ENCODE measurements around the gene ELF1. TPM values are rescaled to one million over a fixed set of nuclear protein-coding genes. Genes with fewer than 3 reads are reported as not detected.
"Not testable (repeated sequence)": the region's sequence is repeated elsewhere in the genome, so short reads cannot be mapped to it uniquely, and the experiment has no call there.

The ELF1 gene
- total RNA-seq, 4 donors from 2014 or later, result 105 to 119 (median 110) TPM

DNA sequence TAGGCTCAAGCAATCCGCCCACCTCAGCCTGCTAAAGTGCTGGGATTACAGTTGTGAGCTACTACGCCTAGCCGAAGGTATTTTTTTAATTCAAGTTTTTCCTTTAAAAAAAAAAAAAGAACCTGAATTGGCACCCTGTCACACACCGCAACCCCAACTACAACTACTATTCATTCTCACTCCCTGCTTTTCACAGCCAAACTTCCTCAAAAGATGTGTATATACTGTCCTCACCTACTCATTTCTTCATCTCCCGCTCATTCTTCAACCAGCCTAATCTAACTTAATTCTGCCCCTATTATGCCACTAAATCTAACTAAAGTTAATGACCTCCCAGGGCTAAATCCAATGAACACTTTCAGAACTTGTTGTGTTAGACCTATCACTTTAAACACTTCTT, 29.5 kb upstream of the ELF1 start:
- Histone ChIP-seq H3K27me3 (no peaks in the 10 kb centered on the region), H3K27ac (no peak overlapping the region), H3K9me3 (no peaks in the 10 kb centered on the region), H3K4me1 (peaks cover 20 to 31% of the 10 kb centered on the region in 2 donors), H3K4me3 (replicated peaks in 1 of 3) (no peak overlapping the region), H3K36me3 (no peaks in the 10 kb centered on the region)
- WGBS, 2 donors, result 94 to 98% methylated on average over 5 of the region's 5 CpGs
- intact Hi-C loops (cut with DNase I), result no loop called here
- DNase-seq, result no peak
- no peak for TF ChIP-seq POLR2A (IDR thresholded peaks at IDR 0.05)
- TF ChIP-seq, protein P1, sequence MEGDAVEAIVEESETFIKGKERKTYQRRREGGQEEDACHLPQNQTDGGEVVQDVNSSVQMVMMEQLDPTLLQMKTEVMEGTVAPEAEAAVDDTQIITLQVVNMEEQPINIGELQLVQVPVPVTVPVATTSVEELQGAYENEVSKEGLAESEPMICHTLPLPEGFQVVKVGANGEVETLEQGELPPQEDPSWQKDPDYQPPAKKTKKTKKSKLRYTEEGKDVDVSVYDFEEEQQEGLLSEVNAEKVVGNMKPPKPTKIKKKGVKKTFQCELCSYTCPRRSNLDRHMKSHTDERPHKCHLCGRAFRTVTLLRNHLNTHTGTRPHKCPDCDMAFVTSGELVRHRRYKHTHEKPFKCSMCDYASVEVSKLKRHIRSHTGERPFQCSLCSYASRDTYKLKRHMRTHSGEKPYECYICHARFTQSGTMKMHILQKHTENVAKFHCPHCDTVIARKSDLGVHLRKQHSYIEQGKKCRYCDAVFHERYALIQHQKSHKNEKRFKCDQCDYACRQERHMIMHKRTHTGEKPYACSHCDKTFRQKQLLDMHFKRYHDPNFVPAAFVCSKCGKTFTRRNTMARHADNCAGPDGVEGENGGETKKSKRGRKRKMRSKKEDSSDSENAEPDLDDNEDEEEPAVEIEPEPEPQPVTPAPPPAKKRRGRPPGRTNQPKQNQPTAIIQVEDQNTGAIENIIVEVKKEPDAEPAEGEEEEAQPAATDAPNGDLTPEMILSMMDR (IDR thresholded peaks at IDR 0.05), result no peak

- intact Hi-C loops (cut with DNase I); H3K9me3 ChIP-seq; H3K27me3 ChIP-seq; H3K36me3 ChIP-seq; H3K27ac ChIP-seq; H3K4me3 ChIP-seq (replicated peaks in 1 of 3); H3K4me1 ChIP-seq; DNase-seq: not testable (repeated sequence)
- 95 to 98% methylated on average over 4 of the region's 4 CpGs for WGBS, 2 donors
These were observed 23.3 kb upstream of the ELF1 start for GRCh38 chr13:41042419-41042818.

GRCh38 chr13:41040584-41041334, 21.6 kb upstream of the ELF1 start:
- H3K27ac ChIP-seq, result no peak overlapping the region
- TF ChIP-seq POLR2A (IDR thresholded peaks at IDR 0.05), result no peak
- TF ChIP-seq, protein P1 (IDR thresholded peaks at IDR 0.05), result no peak
- H3K4me1 ChIP-seq, result no peaks in the 10 kb centered on the region
- no peaks in the 10 kb centered on the region for H3K36me3 ChIP-seq
- WGBS, 2 donors, result 87 to 91% methylated on average over 9 of the region's 9 CpGs
- DNase-seq, result no peak
- no peak overlapping the region for H3K4me3 ChIP-seq (replicated peaks in 1 of 3)
- intact Hi-C loops (cut with DNase I), result no loop called here
- H3K9me3 ChIP-seq, result no peaks in the 10 kb centered on the region
- no peaks in the 10 kb centered on the region for H3K27me3 ChIP-seq

- no peak overlapping the region for H3K27ac ChIP-seq
- no peaks in the 10 kb centered on the region for H3K27me3 ChIP-seq
- intact Hi-C loops (cut with DNase I), result no loop called here
- no peaks in the 10 kb centered on the region for H3K9me3 ChIP-seq
- no peak for TF ChIP-seq POLR2A (IDR thresholded peaks at IDR 0.05)
- TF ChIP-seq, protein P1 (IDR thresholded peaks at IDR 0.05), result no peak
- peaks cover 7% of the 10 kb centered on the region in 2 donors for H3K4me1 ChIP-seq
- H3K36me3 ChIP-seq, result no peaks in the 10 kb centered on the region
- H3K4me3 ChIP-seq (replicated peaks in 1 of 3), result no peak overlapping the region
- no peak for DNase-seq
These were observed 20.6 kb upstream of the ELF1 start for GRCh38 chr13:41039746-41040145.

GRCh38 chr13:41036557-41036956, 17.4 kb upstream of the ELF1 start:
- H3K9me3 ChIP-seq; H3K27me3 ChIP-seq; intact Hi-C loops (cut with DNase I); H3K27ac ChIP-seq; H3K36me3 ChIP-seq; H3K4me3 ChIP-seq (replicated peaks in 1 of 3); DNase-seq: not testable (repeated sequence)
- 90 to 97% methylated on average over 5 of the region's 5 CpGs for WGBS, 2 donors
- peaks cover 11 to 19% of the 10 kb centered on the region in 2 donors for H3K4me1 ChIP-seq

DNA sequence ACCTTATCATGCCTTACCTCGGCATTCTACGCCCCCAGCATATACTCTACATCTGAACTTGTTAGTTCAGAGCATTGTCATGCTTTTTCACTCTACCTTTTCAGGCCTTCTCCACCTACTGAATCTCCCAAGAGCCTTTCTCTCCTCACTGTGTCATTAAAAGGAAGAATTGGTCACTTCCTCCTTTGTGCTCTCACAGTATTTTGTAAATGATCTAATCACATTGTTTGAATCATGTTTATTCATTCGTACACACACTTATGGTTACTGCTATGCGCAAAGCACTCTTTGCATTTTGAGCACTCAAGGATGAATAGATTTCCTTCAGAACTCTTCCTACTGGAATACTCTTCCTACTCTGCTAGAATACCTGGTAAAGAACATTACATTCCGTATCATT, 15.8 kb upstream of the ELF1 start:
- Histone ChIP-seq H3K27ac (no peak overlapping the region), H3K9me3 (no peaks in the 10 kb centered on the region)

More for the DNA sequence above, 15.8 kb upstream of the ELF1 start:
- no peak for DNase-seq
- intact Hi-C loops (cut with DNase I), result no loop called here
- Histone ChIP-seq H3K4me1 (peaks cover 16 to 35% of the 10 kb centered on the region in 2 donors), H3K27me3 (no peaks in the 10 kb centered on the region), H3K36me3 (no peaks in the 10 kb centered on the region), H3K4me3 (replicated peaks in 1 of 3) (no peak overlapping the region)
- TF ChIP-seq, protein P1 (IDR thresholded peaks at IDR 0.05), result no peak
- TF ChIP-seq POLR2A (IDR thresholded peaks at IDR 0.05), result no peak
- 82% methylated on average over 5 of the region's 5 CpGs for WGBS, 2 donors
